ENCODE measurements around the gene TSPAN17. TPM values are rescaled to one million over a fixed set of nuclear protein-coding genes. Genes with fewer than 3 reads are reported as not detected.

TSPAN17 gene
- total and polyA plus RNA-seq, 2 experiments from 2014 or later, result 11.7 to 52.1 TPM

DNA sequence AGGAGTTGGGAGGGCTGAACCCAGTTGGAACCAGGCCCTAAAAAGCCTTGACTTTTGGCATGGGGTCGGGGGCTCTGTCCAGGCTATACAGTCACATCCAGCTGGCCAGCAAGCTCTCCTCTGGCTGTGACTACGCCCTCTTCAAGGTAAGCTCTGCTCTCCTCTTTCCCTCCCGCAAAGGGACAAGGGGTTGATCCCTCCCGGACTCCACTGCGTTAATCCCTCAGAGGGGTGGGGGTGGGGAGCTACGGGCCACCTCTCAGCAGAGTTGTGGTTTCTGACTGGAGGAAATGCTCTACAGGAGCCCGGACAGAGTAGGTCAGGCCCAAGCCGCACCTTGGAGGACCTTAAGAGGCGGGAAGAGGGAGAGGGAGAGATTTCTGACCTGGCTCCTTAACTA, 3.0 kb upstream of the TSPAN17 start:
- Mint-ChIP-seq H3K27me3 (ENCODE audit: insufficient read depth, low read depth, poor library complexity) (peaks cover 12% of the 10 kb centered on the region), H3K4me1 (peaks cover 35% of the 10 kb centered on the region), H3K4me3 (no peak overlapping the region), H3K27ac (no peak overlapping the region), H3K9me3 (no peaks in the 10 kb centered on the region; the same call in 2 of the 3 replicates), H3K36me3 (ENCODE audit: low read depth) (no peaks in the 10 kb centered on the region)
- H3K27ac ChIP-seq (ENCODE audit: low read depth), result no peak overlapping the region
- H3K9me2 ChIP-seq (ENCODE audit: insufficient read depth), result no peaks in the 10 kb centered on the region
- ATAC-seq (no peak), DNase-seq (ENCODE audit: low spot score) (no peak)
- H2AFZ ChIP-seq, result no peak overlapping the region; the same call in 1 of the 2 replicates
- H3K4me2 ChIP-seq, result no peak overlapping the region
- no peaks in the 10 kb centered on the region for H4K20me1 ChIP-seq (replicated peaks; ENCODE audit: insufficient read depth)
- peaks cover 11% of the 10 kb centered on the region for H3K79me2 ChIP-seq (replicated peaks; ENCODE audit: insufficient read depth)
- H3K36me3 ChIP-seq (ENCODE audit: insufficient read depth), result no peaks in the 10 kb centered on the region
- 0 out of 2 replicates have a peak, but pooled peaks cover 5% of the 10 kb centered on the region for H3F3A ChIP-seq (replicated peaks; ENCODE audit: low read depth)
- H3K4me1 ChIP-seq (ENCODE audit: insufficient read depth), result peaks cover 11% of the 10 kb centered on the region
- no peaks in the 10 kb centered on the region for H3K27me3 ChIP-seq (ENCODE audit: insufficient read depth)
- TF ChIP-seq NANOG (IDR thresholded peaks at IDR 0.05; ENCODE audit: borderline replicate concordance), result no peak
- H3K4me3 ChIP-seq, result no peak overlapping the region

DNA sequence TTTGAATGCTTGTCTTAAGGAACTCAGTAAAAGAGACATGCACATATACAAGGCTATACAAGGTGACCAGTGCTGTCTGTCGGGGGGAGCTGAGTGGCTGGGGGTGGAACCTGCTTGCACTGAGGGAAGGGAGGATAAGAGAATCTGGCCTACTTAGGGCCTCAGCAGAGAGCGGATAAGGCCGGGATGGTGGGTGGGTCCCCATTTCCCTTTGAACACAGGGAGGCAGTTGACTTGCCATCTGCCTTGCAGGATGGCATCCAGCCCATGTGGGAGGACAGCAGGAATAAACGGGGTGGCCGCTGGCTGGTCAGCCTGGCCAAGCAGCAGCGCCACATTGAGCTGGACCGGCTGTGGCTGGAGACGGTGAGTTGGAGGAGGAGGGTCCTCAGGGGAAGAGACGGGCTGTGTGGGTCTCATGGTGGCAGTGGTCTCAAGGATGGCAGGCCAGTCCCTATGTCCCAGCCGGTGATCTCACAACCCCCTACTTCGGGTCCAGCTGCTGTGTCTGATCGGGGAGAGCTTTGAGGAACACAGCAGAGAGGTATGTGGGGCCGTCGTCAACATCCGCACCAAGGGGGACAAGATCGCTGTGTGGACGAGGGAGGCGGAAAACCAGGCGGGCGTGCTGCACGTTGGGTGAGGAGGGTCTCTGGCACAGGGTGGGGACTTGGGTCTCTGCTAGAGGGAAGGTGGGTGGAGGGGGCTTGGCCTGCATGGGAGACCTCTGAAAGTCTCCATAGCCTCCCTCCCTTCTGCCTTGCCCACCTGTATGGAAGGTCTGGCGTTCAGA, 2.2 kb upstream of the TSPAN17 start:
- H3F3A ChIP-seq (replicated peaks; ENCODE audit: low read depth), result 0 out of 2 replicates have a peak, but pooled peaks cover 5% of the 10 kb centered on the region
- H3K4me1 ChIP-seq (ENCODE audit: insufficient read depth), result peaks cover 11% of the 10 kb centered on the region
- peaks cover 39% of the 10 kb centered on the region for H3K4me1 Mint-ChIP-seq
- H3K36me3 Mint-ChIP-seq (ENCODE audit: low read depth), result no peaks in the 10 kb centered on the region
- no peaks in the 10 kb centered on the region for H3K9me2 ChIP-seq (ENCODE audit: insufficient read depth)
- H3K36me3 ChIP-seq (ENCODE audit: insufficient read depth), result no peaks in the 10 kb centered on the region
- peaks cover 19% of the 10 kb centered on the region for H3K79me2 ChIP-seq (replicated peaks; ENCODE audit: insufficient read depth)
- H3K9me3 Mint-ChIP-seq, result no peaks in the 10 kb centered on the region; the same call in 2 of the 3 replicates
- H3K4me3 ChIP-seq, result no peak overlapping the region
- H3K27ac Mint-ChIP-seq, result no peak overlapping the region
- DNase-seq (ENCODE audit: low spot score) (no peak), ATAC-seq (no peak)
- H3K4me2 ChIP-seq, result no peak overlapping the region
- H4K20me1 ChIP-seq (replicated peaks; ENCODE audit: insufficient read depth), result no peaks in the 10 kb centered on the region
- no peak overlapping the region for H3K4me3 Mint-ChIP-seq
- no peaks in the 10 kb centered on the region for H3K27me3 ChIP-seq (ENCODE audit: insufficient read depth)
- peaks cover 12% of the 10 kb centered on the region for H3K27me3 Mint-ChIP-seq (ENCODE audit: insufficient read depth, low read depth, poor library complexity)
- H3K27ac ChIP-seq (ENCODE audit: low read depth), result no peak overlapping the region
- no peak overlapping the region for H2AFZ ChIP-seq
- TF ChIP-seq EZH2 (IDR thresholded peaks at IDR 0.05; ENCODE audit: low read depth, unreplicated experiment) (no peak), ZNF331 (CRISPR knock-in tag; IDR thresholded peaks at IDR 0.05; ENCODE audit: low read depth) (no peak), ZNF114 (CRISPR knock-in tag; IDR thresholded peaks at IDR 0.05) (no peak), CREB1 (CRISPR knock-in tag; IDR thresholded peaks at IDR 0.05; ENCODE audit: low read depth) (no peak), EZH2phosphoT487 (IDR thresholded peaks at IDR 0.05; ENCODE audit: unreplicated experiment) (no peak), JUNB (IDR thresholded peaks at IDR 0.05; ENCODE audit: unreplicated experiment) (no peak), STAT1 (IDR thresholded peaks at IDR 0.05; ENCODE audit: unreplicated experiment) (no peak)
- TF ChIP-seq, protein P1, sequence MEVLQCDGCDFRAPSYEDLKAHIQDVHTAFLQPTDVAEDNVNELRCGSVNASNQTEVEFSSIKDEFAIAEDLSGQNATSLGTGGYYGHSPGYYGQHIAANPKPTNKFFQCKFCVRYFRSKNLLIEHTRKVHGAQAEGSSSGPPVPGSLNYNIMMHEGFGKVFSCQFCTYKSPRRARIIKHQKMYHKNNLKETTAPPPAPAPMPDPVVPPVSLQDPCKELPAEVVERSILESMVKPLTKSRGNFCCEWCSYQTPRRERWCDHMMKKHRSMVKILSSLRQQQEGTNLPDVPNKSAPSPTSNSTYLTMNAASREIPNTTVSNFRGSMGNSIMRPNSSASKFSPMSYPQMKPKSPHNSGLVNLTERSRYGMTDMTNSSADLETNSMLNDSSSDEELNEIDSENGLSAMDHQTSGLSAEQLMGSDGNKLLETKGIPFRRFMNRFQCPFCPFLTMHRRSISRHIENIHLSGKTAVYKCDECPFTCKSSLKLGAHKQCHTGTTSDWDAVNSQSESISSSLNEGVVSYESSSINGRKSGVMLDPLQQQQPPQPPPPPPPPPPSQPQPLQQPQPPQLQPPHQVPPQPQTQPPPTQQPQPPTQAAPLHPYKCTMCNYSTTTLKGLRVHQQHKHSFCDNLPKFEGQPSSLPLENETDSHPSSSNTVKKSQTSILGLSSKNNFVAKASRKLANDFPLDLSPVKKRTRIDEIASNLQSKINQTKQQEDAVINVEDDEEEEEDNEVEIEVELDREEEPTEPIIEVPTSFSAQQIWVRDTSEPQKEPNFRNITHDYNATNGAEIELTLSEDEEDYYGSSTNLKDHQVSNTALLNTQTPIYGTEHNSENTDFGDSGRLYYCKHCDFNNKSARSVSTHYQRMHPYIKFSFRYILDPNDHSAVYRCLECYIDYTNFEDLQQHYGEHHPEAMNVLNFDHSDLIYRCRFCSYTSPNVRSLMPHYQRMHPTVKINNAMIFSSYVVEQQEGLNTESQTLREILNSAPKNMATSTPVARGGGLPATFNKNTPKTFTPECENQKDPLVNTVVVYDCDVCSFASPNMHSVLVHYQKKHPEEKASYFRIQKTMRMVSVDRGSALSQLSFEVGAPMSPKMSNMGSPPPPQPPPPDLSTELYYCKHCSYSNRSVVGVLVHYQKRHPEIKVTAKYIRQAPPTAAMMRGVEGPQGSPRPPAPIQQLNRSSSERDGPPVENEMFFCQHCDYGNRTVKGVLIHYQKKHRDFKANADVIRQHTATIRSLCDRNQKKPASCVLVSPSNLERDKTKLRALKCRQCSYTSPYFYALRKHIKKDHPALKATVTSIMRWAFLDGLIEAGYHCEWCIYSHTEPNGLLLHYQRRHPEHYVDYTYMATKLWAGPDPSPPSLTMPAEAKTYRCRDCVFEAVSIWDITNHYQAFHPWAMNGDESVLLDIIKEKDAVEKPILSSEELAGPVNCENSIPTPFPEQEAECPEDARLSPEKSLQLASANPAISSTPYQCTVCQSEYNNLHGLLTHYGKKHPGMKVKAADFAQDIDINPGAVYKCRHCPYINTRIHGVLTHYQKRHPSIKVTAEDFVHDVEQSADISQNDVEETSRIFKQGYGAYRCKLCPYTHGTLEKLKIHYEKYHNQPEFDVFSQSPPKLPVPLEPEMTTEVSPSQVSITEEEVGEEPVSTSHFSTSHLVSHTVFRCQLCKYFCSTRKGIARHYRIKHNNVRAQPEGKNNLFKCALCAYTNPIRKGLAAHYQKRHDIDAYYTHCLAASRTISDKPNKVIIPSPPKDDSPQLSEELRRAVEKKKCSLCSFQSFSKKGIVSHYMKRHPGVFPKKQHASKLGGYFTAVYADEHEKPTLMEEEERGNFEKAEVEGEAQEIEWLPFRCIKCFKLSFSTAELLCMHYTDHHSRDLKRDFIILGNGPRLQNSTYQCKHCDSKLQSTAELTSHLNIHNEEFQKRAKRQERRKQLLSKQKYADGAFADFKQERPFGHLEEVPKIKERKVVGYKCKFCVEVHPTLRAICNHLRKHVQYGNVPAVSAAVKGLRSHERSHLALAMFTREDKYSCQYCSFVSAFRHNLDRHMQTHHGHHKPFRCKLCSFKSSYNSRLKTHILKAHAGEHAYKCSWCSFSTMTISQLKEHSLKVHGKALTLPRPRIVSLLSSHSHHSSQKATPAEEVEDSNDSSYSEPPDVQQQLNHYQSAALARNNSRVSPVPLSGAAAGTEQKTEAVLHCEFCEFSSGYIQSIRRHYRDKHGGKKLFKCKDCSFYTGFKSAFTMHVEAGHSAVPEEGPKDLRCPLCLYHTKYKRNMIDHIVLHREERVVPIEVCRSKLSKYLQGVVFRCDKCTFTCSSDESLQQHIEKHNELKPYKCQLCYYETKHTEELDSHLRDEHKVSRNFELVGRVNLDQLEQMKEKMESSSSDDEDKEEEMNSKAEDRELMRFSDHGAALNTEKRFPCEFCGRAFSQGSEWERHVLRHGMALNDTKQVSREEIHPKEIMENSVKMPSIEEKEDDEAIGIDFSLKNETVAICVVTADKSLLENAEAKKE (CRISPR knock-in tag; IDR thresholded peaks at IDR 0.05), result no peak
- TF ChIP-seq, protein P2, sequence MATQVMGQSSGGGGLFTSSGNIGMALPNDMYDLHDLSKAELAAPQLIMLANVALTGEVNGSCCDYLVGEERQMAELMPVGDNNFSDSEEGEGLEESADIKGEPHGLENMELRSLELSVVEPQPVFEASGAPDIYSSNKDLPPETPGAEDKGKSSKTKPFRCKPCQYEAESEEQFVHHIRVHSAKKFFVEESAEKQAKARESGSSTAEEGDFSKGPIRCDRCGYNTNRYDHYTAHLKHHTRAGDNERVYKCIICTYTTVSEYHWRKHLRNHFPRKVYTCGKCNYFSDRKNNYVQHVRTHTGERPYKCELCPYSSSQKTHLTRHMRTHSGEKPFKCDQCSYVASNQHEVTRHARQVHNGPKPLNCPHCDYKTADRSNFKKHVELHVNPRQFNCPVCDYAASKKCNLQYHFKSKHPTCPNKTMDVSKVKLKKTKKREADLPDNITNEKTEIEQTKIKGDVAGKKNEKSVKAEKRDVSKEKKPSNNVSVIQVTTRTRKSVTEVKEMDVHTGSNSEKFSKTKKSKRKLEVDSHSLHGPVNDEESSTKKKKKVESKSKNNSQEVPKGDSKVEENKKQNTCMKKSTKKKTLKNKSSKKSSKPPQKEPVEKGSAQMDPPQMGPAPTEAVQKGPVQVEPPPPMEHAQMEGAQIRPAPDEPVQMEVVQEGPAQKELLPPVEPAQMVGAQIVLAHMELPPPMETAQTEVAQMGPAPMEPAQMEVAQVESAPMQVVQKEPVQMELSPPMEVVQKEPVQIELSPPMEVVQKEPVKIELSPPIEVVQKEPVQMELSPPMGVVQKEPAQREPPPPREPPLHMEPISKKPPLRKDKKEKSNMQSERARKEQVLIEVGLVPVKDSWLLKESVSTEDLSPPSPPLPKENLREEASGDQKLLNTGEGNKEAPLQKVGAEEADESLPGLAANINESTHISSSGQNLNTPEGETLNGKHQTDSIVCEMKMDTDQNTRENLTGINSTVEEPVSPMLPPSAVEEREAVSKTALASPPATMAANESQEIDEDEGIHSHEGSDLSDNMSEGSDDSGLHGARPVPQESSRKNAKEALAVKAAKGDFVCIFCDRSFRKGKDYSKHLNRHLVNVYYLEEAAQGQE (IDR thresholded peaks at IDR 0.05; ENCODE audit: unreplicated experiment), result no peak
